Activated T-helper 1 cell treated with anti-CD3 and anti-CD28 coated beads, Interleukin-12 subunit alpha, Interleukin-12 subunit beta, Interleukin-2, Interleukin-4 antibody, amounts not matched to agents 30 ng/mL and 10 ng/mL and 1 ng/mL, durations not matched to agents 14 hours and 24 hours and 36 hours (primary cell): ENCODE results near the gene MIA. TPM values are rescaled to one million over a fixed set of nuclear protein-coding genes. Genes with fewer than 3 reads are reported as not detected.
"Not testable (repeated sequence)": the region's sequence is repeated elsewhere in the genome, so short reads cannot be mapped to it uniquely, and the experiment has no call there.

Experiments
- DNase-seq: peaks from one replicate; pipeline ENCODE4 v3.0.0; 2021; ENCODE audit warnings: low spot score
- H3K27ac Mint-ChIP-seq: one replicate; pipeline ENCODE4 v1.8.0; 2021; ENCODE audit warnings: mild to moderate bottlenecking, mixed read lengths
- H3K27me3 Mint-ChIP-seq: one replicate; pipeline ENCODE4 v1.8.0; 2022; ENCODE audit warnings: mild to moderate bottlenecking, moderate library complexity, mixed read lengths; ENCODE audit not compliant: insufficient read depth
- H3K36me3 Mint-ChIP-seq: one replicate; pipeline ENCODE4 v1.8.0; 2021; ENCODE audit warnings: low read depth, mixed read lengths
- H3K4me1 Mint-ChIP-seq: one replicate; pipeline ENCODE4 v1.8.0; 2021; ENCODE audit warnings: low read depth, mixed read lengths
- H3K4me3 Mint-ChIP-seq: one replicate; pipeline ENCODE4 v1.8.0; 2021; ENCODE audit warnings: mild to moderate bottlenecking, moderate library complexity, mixed read lengths
- H3K9me3 Mint-ChIP-seq: one replicate; pipeline ENCODE4 v1.8.0; 2021; ENCODE audit warnings: mixed read lengths
- intact Hi-C: fragments of 100-400 bp; cut with micrococcal nuclease; formaldehyde crosslinking; loops from one replicate; pipeline ENCODE4 v1.15.1; 2024
- total RNA-seq: library from RNA; stranded (reverse); gene quantifications from 2 replicates; pipeline ENCODE4 v1.2.3, GENCODE V29; 2022

MIA gene
- total RNA-seq, 1 donor from 2014 or later = 0.91 TPM

DNA sequence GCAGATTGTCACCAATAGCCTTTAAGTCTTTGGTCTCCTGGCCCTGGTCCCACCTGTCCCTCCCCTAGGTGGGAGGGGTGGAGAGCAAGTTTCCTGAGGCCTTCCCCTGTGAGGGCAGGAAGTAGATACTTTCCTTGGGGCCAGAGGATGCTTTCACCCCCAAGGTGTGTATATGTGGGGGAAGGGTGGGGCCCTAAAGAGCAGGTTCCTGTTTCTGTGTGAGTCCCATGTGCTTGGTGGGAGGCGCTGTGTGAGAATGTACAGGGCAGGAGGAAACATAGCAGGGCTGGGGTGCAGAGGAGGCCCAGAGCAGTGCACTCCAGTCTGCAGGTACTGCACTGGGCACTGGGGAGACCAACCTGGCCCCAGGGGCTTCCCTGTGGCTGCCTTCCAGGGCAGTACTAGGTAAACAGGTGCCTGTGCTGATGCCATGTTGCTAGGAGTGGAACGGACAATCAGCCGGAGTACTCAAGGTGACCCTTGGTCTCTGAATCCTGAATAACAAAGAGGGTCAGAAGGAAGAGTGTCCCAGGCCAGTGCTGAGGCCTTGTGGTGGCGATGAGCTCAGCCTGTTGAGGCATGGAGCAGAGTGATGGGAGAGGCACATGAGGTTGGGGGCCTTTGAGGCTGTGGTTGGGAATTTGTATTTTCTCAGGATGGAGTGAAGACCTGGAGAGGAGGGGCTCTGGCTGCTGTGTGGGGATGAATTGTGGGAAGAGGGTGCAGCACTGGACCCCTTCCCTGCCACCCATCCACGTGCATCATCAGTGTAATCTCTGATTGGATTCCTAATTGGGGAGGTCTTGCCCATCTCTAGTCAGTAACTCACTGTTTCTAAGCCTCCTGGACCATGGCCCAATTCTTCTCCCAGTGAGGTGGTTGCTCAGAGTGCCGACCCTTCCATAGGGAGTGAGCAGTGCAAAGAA, 28.8 kb downstream of the MIA start:
- H3K27ac Mint-ChIP-seq = peak overlapping the region; percentile 98
- peaks cover 81% of the 10 kb centered on the region for H3K4me1 Mint-ChIP-seq
- H3K9me3 Mint-ChIP-seq = no peaks in the 10 kb centered on the region
- peaks cover 47% of the 10 kb centered on the region for H3K36me3 Mint-ChIP-seq
- no peaks in the 10 kb centered on the region for H3K27me3 Mint-ChIP-seq
- peak overlapping the region; percentile 97 for H3K4me3 Mint-ChIP-seq
- DNase-seq = peak; percentile 66
- intact Hi-C loops = loop anchor here (5.0 kb wide), 1 partner anchor 548 kb away; the partner anchor contains the start of gene TGFB1

DNA sequence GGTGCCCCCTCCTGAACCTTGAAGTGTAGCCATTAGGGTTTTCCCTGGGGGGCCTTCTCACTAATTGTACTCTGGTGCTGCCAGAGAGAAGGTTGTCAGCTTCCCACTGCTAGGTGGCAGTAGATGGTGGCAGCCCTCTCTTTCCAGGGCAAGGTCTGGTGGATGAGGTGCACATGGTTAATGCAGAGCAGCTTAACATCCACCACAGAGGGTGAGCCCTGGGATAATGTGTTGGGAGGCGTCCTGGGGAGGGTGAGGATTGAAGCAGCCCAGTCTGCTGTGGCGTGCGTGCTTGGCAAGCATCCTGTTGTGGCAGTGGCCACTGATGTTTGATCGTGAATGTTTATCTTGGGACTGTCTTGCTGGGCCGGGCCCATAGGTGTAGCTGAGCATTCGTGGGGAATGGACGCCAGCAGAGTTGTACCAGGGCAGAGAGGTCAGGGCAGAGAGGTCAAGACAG, 29.5 kb downstream of the MIA start:
- H3K36me3 Mint-ChIP-seq = peaks cover 48% of the 10 kb centered on the region

DNA sequence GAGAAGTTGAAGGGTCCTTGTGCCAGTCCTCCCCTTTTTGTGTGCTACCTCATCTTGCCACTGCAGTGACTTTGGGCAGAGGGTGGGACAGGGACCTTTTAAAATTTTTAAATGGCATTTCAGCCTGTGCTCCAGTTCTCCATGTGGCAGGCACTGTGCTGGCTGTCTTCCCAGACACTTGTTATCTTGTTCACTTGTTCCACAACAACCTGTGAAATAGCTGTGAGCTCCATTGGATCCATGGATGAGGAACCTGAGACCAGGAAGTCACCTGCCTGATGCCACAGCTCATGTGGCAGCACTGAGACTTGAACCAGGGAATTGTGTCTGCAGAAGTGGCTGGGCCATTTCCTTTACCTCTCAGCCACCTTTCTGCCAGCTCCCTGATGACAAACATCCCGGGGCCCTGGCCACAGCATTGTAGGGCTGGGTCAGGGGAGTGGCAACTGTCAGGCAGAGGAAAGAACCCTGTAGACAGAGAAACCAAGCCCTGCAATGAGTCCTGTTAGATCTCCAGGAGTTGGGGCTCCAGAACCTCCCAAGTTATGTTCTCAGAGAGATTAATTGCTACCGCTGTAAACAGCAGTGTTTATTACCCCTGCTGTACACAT, 30.0 kb downstream of the MIA start:
- intact Hi-C loops = no loop called here
- Mint-ChIP-seq H3K4me3 (peak overlapping the region; percentile 97), H3K27me3 (no peaks in the 10 kb centered on the region), H3K36me3 (peaks cover 46% of the 10 kb centered on the region), H3K9me3 (no peaks in the 10 kb centered on the region), H3K27ac (peak overlapping the region; percentile 98), H3K4me1 (peaks cover 83% of the 10 kb centered on the region)
- DNase-seq = peak; percentile 44

More for the DNA sequence above, 29.5 kb downstream of the MIA start:
- Mint-ChIP-seq H3K4me1 (peaks cover 83% of the 10 kb centered on the region), H3K27me3 (no peaks in the 10 kb centered on the region), H3K9me3 (no peaks in the 10 kb centered on the region), H3K27ac (peak overlapping the region; percentile 98), H3K4me3 (peak overlapping the region; percentile 97)
- DNase-seq = no peak
- intact Hi-C loops = loop anchor here (5.0 kb wide), 1 partner anchor 547 kb away; the partner anchor contains the start of gene TGFB1

DNA sequence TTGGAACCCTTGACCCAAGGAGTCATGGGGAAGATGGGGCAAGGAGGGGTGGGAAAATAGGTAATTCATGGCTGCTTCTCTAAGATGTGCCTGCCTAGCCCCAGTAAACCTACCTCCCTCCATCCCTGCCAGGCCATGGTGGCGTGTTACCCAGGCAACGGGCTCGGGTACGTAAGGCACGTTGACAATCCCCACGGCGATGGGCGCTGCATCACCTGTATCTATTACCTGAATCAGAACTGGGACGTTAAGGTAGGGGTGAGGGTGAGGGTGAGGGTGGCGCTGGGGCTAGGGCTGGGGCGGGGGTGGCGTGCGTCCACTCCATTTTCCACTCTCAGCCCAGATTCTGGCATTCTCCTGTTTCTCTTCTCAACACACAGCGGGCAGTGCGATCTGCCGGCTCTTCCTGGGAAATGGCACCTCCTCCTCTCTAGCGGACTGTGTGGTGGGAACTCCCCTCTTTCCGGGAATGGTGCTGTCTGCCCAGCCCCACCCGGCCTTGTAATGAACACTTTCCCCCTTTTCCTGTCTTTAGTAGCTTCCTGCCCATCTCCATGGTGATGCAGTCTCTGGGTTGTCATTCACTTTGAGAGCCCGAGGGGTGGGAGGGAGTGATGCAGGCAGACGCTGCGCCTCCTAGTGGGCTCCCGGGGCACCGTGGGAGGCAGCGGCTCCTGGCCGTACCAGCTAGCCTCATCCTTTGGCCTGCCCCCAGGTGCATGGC, 31.3 kb downstream of the MIA start:
- H3K9me3 Mint-ChIP-seq = no peaks in the 10 kb centered on the region
- H3K27ac Mint-ChIP-seq = peak overlapping the region; percentile 98
- peak; percentile 74 for DNase-seq
- peaks cover 48% of the 10 kb centered on the region for H3K36me3 Mint-ChIP-seq
- peak overlapping the region; percentile 97 for H3K4me3 Mint-ChIP-seq
- H3K27me3 Mint-ChIP-seq = no peaks in the 10 kb centered on the region
- H3K4me1 Mint-ChIP-seq = peaks cover 82% of the 10 kb centered on the region
- intact Hi-C loops = loop anchor here (1.0 kb wide), 4 partner anchors 8 to 143 kb away; partner anchors contain the start of gene ACTMAP

DNA sequence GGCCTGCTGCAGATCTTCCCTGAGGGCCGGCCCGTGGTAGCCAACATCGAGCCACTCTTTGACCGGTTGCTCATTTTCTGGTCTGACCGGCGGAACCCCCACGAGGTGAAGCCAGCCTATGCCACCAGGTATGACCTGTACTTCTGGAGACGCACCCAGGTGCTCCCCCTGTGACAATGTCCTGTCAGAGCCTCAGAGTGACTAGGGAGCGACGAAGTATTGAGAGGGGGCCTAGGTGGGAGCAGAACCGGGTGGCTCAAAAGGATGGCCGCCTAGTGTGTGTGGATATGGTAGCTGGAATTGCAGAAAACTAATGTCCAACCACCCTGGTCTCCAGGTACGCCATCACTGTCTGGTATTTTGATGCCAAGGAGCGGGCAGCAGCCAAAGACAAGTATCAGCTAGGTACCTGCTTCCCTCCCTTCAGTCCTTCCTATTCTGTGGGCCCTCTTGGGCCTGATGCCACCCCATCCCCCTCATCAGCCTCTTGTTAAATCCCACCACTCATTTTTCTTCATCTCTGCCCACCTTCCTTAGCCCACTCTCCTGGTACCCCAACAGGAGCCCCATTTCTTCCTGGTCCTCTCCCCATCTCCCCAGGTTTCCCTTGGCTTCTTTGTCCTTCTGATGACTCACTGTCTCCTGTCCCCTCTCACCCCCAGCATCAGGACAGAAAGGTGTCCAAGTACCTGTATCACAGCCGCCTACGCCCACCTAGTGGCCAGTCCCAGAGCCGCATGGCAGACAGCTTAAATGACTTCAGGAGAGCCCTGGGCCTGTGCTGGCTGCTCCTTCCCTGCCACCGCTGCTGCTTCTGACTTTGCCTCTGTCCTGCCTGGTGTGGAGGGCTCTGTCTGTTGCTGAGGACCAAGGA, 32.1 kb downstream of the MIA start:
- peaks cover under 1% of the 10 kb centered on the region for H3K27me3 Mint-ChIP-seq
- no peak for DNase-seq
- H3K36me3 Mint-ChIP-seq = peaks cover 43% of the 10 kb centered on the region
- peak overlapping the region; percentile 98 for H3K27ac Mint-ChIP-seq
- peaks cover 80% of the 10 kb centered on the region for H3K4me1 Mint-ChIP-seq
- H3K4me3 Mint-ChIP-seq = peak overlapping the region; percentile 77
- intact Hi-C loops = loop anchor here (1.0 kb wide), 2 partner anchors 30 to 57 kb away; partner anchors contain the start of gene ACTMAP
- H3K9me3 Mint-ChIP-seq = no peaks in the 10 kb centered on the region

DNA sequence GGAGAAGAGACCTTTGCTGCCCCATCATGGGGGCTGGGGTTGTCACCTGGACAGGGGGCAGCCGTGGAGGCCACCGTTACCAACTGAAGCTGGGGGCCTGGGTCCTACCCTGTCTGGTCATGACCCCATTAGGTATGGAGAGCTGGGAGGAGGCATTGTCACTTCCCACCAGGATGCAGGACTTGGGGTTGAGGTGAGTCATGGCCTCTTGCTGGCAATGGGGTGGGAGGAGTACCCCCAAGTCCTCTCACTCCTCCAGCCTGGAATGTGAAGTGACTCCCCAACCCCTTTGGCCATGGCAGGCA, 32.7 kb downstream of the MIA start:
- Mint-ChIP-seq H3K9me3 (no peaks in the 10 kb centered on the region), H3K27ac (peak overlapping the region; percentile 80), H3K36me3 (peaks cover 43% of the 10 kb centered on the region), H3K4me3 (peak overlapping the region; percentile 23), H3K4me1 (peaks cover 76% of the 10 kb centered on the region), H3K27me3 (peaks cover 4% of the 10 kb centered on the region)
- DNase-seq = no peak
- intact Hi-C loops = no loop called here

DNA sequence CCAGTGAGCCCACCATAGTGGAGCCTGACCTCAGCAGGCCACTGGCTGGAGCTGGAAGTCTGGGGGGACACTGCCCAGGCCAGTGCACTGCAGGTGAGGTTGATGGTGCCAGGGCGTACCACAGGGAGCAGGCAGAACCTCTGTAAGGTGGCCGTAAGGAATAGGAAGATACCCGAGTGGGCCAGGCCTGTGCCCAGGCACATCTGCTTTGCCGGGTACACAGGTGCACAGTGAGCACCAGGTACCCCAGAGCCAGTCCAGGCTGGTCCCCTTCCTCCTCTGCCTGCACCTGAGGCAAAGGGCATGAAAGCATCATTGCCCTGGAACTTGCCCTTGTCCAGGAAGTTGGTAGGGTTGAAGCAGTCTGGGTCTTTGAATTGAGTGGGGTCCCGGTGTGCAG, 33.2 kb downstream of the MIA start:
- intact Hi-C loops = no loop called here
- Mint-ChIP-seq H3K27ac (no peak overlapping the region), H3K27me3 (peaks cover 5% of the 10 kb centered on the region), H3K4me1 (peaks cover 71% of the 10 kb centered on the region), H3K9me3 (no peaks in the 10 kb centered on the region), H3K4me3 (no peak overlapping the region), H3K36me3 (peaks cover 43% of the 10 kb centered on the region)
- DNase-seq = no peak

DNA sequence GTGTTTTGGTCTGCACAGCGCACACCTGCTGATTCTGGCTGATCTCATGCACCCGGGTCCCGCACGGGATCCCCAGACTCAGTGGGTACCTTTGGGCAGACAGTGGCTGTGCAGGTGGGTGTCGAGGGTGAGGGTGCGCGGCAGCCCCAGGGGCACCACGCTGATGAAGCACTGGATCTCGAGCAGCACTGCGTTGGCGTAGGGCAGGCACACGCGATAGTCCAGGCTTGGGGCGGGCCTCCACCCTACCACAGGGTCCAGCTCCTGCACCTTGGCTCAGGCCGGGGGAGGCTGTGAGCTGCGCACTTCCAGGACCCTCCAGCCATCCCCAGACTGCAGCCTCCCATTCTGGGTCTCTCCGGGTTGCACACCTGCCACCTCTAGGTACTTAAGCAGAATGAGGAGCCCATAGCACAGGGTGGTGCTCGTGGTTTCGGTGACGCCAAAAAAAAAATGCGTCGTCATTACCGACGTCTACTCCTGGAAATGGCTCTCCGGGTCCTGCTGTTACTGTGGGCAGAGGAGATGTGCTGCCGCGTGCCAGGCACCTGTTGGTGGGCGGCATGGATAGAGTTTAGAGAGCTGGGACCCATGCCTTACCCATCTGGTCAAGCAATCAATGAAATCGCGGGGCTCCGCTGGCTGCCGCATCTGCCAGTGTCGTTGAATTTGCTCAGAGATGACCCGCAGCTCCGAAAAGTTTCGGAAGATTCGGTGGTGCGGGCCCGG, 34.2 kb downstream of the MIA start:
- DNase-seq = no peak
- intact Hi-C loops = no loop called here
- peaks cover 15% of the 10 kb centered on the region for H3K27me3 Mint-ChIP-seq
- peak overlapping the region; percentile 56 for H3K4me3 Mint-ChIP-seq
- H3K36me3 Mint-ChIP-seq = peaks cover 36% of the 10 kb centered on the region
- H3K9me3 Mint-ChIP-seq = no peaks in the 10 kb centered on the region
- peaks cover 61% of the 10 kb centered on the region for H3K4me1 Mint-ChIP-seq
- H3K27ac Mint-ChIP-seq = no peak overlapping the region

DNA sequence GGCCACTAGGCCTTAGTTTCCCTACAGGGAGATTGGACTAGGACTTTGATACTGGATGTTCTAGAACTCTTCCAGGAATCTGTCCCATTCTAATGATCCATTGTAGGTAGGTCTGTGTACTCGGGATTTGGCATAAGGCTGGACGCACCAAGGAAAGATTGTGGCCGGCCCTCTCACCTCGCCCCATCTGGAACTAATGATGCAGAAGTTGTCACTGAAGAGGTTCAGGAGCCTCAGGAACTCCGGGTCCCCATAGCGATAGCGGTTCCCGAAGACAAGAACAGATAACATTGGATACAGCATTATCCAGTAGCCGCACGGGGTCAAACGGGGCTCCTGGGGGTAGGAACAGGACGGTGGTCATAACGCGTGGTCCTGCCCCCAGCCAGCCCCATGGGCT, 34.8 kb downstream of the MIA start:
- intact Hi-C loops = no loop called here
- Mint-ChIP-seq H3K4me1 (peaks cover 54% of the 10 kb centered on the region), H3K27me3 (peaks cover 20% of the 10 kb centered on the region), H3K36me3 (peaks cover 34% of the 10 kb centered on the region), H3K9me3 (no peaks in the 10 kb centered on the region), H3K4me3 (peak overlapping the region; percentile 56), H3K27ac (no peak overlapping the region)
- DNase-seq = no peak

DNA sequence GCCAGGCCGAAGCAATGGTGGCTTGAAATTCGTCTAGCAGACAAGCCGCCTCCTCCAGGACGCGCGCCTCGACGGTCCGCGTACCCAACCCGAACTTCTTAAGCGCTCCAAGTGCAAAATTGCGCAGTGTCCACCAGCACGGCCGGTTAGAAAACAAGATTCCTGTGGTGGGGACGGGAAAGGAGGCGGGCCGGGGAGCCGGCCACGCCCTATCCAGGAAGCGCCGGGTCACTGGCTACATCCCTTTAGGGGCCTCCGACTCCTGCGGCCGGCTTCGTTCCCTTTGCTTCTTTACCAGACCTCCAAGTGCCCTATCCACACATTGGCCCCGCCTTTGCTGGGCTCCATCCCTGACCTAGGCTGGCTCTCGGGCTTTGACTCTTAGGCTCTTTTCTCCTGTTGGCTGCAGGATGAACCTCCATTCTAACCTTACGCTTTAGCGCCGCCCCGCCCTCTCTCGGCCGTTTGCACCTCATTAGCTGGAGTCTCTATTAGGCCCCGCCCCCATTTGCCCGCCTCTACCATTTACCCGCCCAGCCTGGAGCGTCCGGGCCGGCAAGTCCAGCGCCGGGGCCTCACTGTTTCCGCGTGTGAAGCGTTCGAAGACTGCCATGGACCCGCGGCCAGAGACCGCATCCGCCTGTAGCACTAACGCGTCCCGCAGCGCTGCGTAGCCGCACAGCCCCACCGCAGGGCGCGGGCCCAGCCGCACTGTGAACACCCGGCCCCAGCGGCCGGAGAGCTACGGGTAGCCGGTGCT, 35.5 kb downstream of the MIA start:
- DNase-seq = peak; percentile 55
- Mint-ChIP-seq H3K4me1 (peaks cover 48% of the 10 kb centered on the region), H3K27me3 (peaks cover 20% of the 10 kb centered on the region), H3K36me3 (peaks cover 34% of the 10 kb centered on the region), H3K27ac (peak overlapping the region; percentile 68), H3K4me3 (peak overlapping the region; percentile 94)
- intact Hi-C loops = loop anchor here (1.0 kb wide), 1 partner anchor 13 kb away; no protein-coding TSS in a partner anchor
- H3K9me3 Mint-ChIP-seq = not testable (repeated sequence)
